T-helper 22 cell (primary cell): ENCODE results near the gene RUNDC3A.
A peak's percentile ranks its signal among the peaks of the same experiment; 100 is the strongest.

ENCODE experiments used
- DNase-seq: peaks from one replicate; pipeline ENCODE4 v3.0.0-alpha.2; 2020; ENCODE audit warnings: low read depth

Gene RUNDC3A

DNA sequence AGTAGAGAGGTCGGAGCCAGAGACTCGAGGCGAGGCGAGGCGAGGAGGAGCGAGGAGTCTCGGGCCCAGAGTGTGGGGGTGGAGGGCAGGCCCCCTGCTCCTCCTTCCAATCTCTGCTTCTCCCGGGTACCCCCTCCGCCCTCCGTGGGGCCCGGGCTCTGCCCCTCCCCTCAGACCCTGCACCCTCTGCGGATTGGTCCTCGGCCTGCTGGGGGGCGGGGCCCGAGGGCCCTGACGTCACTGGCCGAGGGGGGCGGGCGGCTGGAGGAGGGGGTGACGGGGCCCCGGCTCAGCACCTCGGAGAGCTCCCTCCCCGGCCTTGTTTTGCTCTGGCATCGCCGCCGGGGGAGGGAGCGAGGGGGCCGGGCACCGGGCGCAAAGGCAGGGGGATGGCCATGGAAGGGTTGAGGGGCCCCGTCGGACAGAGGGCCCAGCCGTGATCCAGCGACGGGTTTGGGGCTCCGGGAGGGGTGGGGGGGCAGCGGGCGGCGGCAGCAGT, at the start of gene RUNDC3A:
TSS of gene RUNDC3A (plus strand) at position 282 of the 499 bp plus-strand sequence. CDS start 232 bp downstream, outside the sequence.
- DNase-seq = peak; percentile 70

- DNase-seq = no peak
Observed at GRCh38 chr17:44258811-44259351, 49.5 kb upstream of the RUNDC3A start.

- no peak for DNase-seq
Observed at GRCh38 chr17:44260296-44260695, 48.1 kb upstream of the RUNDC3A start.

DNA sequence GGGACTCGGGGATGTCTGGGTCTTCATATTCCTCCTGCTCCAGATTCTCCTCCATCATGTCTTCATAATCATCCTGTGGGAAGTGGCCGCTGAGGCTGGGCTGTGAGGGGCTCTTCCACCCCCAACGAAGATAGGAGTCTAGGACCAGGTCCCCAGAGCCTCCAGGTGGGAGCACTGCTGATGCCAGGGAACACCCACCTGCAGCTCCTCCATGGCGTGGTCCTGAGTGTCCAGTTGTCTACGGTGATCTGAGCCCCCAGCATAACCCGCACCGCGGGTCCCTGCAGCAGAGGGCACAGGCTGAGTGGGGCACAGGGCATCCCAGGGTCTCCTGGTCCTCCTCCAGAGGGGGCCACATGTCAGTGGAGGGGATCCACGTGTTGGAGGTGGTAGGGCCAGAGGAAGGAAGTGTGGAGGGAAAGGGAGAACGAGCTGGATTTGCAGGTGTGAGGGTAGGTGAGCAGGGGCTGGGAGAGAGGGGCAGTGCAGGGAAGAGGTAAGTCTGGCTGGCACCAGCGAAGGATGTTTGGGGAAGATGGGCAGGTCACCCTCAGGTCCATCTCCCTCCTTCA, 45.7 kb upstream of the RUNDC3A start:
- DNase-seq = no peak

DNA sequence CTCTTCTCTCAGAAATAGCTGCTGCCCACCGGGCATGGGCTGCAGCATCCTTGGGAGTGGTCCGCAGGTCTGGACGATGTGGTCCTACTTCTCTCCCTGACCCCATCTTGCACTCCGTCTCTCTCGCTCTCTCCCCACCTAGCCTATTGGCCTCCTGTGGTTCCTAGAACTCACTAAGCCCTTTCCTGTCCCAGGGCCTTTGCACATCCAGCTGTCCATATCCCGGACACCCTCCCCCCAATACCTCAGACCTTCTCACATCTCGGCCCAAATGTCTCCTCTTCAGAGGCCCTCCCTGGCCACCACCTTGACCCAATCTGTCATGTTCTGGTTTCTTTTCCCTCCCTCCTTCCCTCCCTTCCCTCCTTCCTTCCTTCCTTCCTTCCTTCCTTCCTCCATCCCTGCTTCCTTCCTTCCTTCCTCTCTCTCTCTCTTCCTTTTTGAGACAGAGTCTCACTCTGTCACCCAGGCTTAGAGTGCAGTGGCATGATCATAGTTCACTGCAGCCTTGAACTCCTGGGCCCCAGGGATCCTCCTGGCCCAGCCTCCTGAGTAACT, 45.0 kb upstream of the RUNDC3A start:
- no peak for DNase-seq

- DNase-seq = no peak
Observed at GRCh38 chr17:44266402-44267164, 41.8 kb upstream of the RUNDC3A start.

GRCh38 chr17:44267165-44267455, 41.3 kb upstream of the RUNDC3A start:
- DNase-seq = no peak

GRCh38 chr17:44267818-44268490, 40.4 kb upstream of the RUNDC3A start, which contains the start of gene SLC4A1:
Gene SLC4A1, minus strand, starts transcription at chr17:44268135. Its CDS starts 5,269 bp downstream, at chr17:44262866.
- DNase-seq = no peak

DNA sequence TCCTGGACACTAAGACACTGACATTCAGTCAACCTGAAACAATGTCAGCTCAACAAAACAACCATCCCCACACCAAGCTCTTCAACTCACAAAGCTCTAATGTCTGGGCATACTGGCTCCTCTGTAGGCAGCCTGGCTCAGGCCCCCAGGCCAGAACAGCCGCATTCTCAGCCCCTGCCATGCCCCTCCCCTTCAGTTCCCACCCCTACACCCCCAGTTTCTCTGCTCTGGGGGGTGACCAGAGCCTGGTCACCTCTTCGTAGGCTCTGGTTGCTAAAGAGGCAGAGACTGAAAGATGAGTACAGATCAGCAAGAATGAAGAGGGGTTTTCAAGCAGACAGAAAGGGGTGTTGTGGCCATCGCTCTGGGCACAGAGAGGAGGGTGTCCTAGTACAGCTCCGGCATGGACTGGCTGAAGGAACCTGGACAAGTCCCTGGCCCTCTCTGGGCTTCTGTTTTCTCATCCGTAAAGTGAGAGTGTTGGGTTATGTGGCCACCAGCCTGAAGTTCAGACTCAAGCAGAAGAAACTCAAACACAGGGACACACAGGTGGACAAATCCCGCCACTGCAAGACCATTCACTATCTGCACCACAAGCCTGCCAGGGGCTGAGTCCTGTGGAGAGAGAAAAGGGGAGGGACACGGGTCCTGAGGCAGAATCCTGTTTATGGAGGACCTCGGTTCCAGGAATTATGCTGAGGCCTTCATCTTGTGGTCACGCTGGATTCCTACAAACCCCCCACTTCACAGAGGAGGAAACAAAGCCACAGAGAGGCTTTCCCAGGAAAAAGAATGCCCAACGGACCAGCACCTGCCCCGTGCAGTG, 39.5 kb upstream of the RUNDC3A start:
- no peak for DNase-seq

DNA sequence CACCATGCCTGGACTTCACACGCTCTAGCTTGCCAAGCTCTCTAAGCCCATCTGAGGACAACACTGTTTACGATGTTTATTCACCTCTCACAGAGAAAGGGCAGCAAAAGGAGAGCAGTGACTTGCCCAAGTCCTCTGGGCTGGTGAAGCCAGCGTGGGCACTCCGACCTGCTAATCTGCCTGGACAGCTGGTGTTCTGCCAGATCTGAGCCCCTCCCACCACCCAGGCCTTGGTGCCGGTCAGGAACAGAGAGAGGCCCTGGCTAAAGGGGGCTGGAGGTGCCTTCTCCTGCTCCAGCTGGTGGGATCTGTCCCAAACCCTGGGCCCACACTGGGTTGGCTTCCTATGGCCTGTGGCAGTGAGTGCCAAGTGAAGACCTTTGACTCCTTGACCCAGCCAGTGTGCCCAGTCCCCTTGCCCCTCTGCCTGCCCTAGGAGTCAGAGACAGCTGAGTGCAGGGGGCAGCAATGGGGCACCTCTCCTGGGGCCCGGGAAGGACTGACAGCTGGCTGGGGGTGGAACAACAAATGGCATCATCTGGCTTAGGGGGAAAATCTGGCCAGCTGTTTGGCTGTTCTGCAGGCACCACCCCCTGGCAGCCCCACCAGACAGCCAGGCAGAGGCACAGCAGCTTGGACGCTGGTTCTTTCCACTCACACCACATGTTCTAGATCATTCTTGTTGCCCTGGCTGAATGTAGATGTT, 38.7 kb upstream of the RUNDC3A start:
- no peak for DNase-seq

GRCh38 chr17:44272321-44272951, 36.0 kb upstream of the RUNDC3A start:
- no peak for DNase-seq

DNA sequence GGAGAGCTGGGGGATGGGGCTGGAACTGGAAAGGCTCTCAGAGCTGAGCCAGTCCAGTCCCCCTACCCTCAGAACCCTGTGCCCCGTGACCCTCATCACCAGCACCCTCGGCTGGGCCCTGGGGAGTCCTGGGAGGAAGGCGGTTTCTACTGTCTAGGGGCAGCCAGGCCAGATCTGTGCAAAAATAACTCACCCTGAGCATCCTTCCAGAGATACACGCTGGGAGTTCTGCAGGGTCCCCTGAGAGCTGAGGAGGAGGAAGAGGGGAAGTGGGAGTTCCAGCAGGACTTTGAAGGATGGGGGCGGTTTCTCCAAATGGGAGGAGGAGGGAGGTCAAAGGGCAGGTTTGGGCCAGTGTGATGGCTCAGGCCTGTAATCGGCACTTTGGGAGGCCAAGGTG, 35.4 kb upstream of the RUNDC3A start:
- no peak for DNase-seq

DNA sequence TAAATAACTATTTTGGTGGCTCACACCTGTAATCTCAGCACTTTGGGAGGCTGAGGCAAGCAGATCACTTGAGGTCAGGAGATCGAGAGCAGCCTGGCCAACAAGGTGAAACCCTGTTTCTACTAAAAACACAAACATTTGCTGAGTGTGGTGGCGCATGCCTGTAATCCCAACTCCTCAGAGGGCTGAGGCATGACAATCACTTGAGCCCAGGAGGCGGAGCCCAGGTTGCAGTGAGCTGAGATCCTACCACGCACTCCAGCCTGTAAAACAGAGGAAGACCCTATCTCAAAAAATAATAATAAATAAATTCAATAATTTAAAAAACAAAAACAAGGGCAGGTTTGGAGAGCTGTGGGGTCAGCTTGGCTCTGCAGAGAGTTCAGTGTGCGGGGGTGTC, 34.8 kb upstream of the RUNDC3A start:
- no peak for DNase-seq

- no peak for DNase-seq
Observed at GRCh38 chr17:44277976-44278375, 30.4 kb upstream of the RUNDC3A start.

DNA sequence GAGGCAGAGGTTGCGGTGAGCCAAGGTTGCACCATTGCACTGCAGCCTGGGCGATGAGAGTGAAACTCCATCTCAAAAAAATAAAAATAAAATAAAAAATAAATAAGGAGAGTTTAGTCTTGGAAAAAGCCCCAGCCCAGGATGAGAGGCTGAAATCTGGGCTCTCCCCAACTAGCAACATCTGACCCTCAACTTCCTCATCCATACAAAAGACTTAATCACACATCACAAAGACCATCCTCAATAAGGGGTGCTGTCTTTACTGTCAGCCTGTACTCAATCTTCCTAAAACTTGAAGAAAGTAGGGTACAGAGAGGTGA, 29.1 kb upstream of the RUNDC3A start:
- no peak for DNase-seq

DNA sequence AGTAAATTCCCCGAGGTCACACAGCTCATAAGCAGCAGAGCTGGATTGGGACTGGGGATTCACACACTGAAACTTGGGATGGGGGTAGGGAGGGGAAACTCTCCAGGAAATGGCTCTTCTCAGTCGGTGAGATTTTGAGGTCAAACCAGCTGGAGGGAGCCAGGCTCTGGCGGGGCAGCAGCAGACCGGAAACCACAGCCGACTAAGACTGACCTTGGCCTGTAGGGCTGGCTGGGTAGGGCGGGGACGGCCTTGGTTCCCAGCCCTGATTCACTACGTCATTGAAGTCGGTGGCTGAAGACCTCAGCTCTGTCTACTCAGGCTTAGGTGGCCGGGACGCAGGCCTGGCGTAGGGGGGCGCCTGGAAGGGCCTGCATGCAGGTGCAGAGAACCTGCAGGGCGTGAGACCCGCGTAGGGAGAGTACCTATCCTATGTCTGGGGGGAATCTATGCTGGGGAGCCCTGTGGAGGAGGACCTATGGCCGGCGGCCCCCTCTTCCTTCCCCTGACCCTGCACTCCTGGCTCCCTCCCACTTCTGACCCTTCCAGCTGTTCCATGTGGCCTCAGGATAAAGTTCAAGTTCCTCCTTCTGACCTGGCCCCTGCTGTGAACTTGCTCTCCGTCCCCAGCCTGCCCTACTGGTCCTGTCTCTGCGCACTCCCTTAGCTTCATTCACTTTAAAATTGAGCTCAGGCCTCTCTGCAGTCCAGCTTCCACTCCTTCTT, 28.6 kb upstream of the RUNDC3A start:
- no peak for DNase-seq

GRCh38 chr17:44280392-44280937, 27.9 kb upstream of the RUNDC3A start:
- DNase-seq = no peak

DNA sequence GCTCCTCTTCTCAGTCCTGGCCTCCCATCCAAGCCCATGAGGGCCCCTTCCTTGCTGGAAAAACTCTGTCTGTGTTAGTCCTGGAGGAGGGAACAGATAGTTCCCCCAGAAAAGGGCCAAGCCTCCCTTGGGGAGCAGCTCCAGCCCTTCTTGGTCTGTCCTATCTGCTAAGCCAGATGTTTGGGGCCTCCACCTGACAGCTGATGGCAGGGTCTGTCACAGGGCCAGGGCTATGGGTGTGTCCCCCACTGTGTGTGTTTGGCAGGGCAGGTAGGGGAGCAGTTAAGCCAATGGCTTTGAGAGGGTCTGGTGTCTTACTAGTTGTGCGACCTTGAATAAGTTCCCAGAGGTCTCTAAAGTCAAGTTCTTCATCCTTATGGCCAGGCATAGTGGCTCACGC, 26.8 kb upstream of the RUNDC3A start:
- DNase-seq = no peak

- no peak for DNase-seq
Observed at GRCh38 chr17:44282264-44282663, 26.1 kb upstream of the RUNDC3A start.
